Neural progenitor cell (in vitro differentiated cells): ENCODE data around the gene TMEM161B. TPM values are rescaled to one million over a fixed set of nuclear protein-coding genes. Genes with fewer than 3 reads are reported as not detected.
"Not testable (repeated sequence)": the region's sequence is repeated elsewhere in the genome, so short reads cannot be mapped to it uniquely, and the experiment has no call there.

Experiments used
- DNase-seq: peaks from one replicate; pipeline ENCODE4 v3.0.0-alpha.2; 2016; ENCODE audit warnings: low spot score
- H2AFZ ChIP-seq: fragments of 200-600 bp; sonication (generic); replicated peaks from 2 replicates; pipeline ENCODE4 v1.6.1; 2016; ENCODE audit warnings: antibody characterized with exemption
- H3F3A ChIP-seq: fragments of 200-600 bp; sonication (generic); 2 replicates; pipeline ENCODE4 v1.6.1; 2016; ENCODE audit warnings: antibody characterized with exemption, low read depth
- H3K27ac ChIP-seq: fragments of 200-600 bp; sonication (generic); 2 replicates; pipeline ENCODE4 v1.5.1; 2016; ENCODE audit warnings: mild to moderate bottlenecking
- H3K27me3 ChIP-seq: fragments of 200-600 bp; sonication (generic); 2 replicates; pipeline ENCODE4 v1.6.1; 2016; ENCODE audit warnings: mild to moderate bottlenecking, moderate library complexity
- H3K36me3 ChIP-seq: fragments of 200-600 bp; sonication (generic); 2 replicates; pipeline ENCODE4 v1.5.1; 2016
- H3K4me1 ChIP-seq: fragments of 200-600 bp; sonication (generic); 2 replicates; pipeline ENCODE4 v1.6.1; 2016; ENCODE audit warnings: mixed run types
- H3K4me2 ChIP-seq: fragments of 200-600 bp; sonication (generic); 2 replicates; pipeline ENCODE4 v1.6.1; 2016
- H3K4me3 ChIP-seq: fragments of 200-600 bp; sonication (generic); 2 replicates; pipeline ENCODE4 v1.5.1; 2016
- H3K79me2 ChIP-seq: fragments of 200-600 bp; sonication (generic); 2 replicates; pipeline ENCODE4 v1.6.1; 2016; ENCODE audit warnings: low read depth
- H3K9ac ChIP-seq: fragments of 200-600 bp; sonication (generic); 2 replicates; pipeline ENCODE4 v1.6.1; 2016
- H3K9me3 ChIP-seq: fragments of 200-600 bp; sonication (generic); 2 replicates; pipeline ENCODE4 v1.5.1; 2016; ENCODE audit warnings: low read depth
- H4K20me1 ChIP-seq: fragments of 200-600 bp; sonication (generic); 2 replicates; pipeline ENCODE4 v1.6.1; 2016; ENCODE audit warnings: low read depth
- H3K27ac Mint-ChIP-seq: 3 replicates; pipeline ENCODE4 v1.8.0; 2021; ENCODE audit warnings: mixed read lengths
- H3K27me3 Mint-ChIP-seq: 2 replicates; pipeline ENCODE4 v1.8.0; 2022; ENCODE audit warnings: low read depth, mild to moderate bottlenecking, inconsistent platforms, moderate library complexity, mixed read lengths; ENCODE audit not compliant: insufficient read depth
- H3K36me3 Mint-ChIP-seq: 3 replicates; pipeline ENCODE4 v1.8.0; 2021; ENCODE audit warnings: mixed read lengths
- H3K4me1 Mint-ChIP-seq: 3 replicates; pipeline ENCODE4 v1.8.0; 2021; ENCODE audit warnings: mixed read lengths
- H3K4me3 Mint-ChIP-seq: 3 replicates; pipeline ENCODE4 v1.8.0; 2021; ENCODE audit warnings: mild to moderate bottlenecking, moderate library complexity, mixed read lengths
- H3K9me3 Mint-ChIP-seq: 3 replicates; pipeline ENCODE4 v1.8.0; 2020; ENCODE audit warnings: mixed read lengths
- EZH2 ChIP-seq: fragments of 200-600 bp; sonication (generic); IDR thresholded peaks from 2 replicates; pipeline ENCODE4 v1.6.1; 2017; ENCODE audit warnings: antibody characterized with exemption, mild to moderate bottlenecking, moderate library complexity
- EZH2phosphoT487 ChIP-seq: fragments of 200-600 bp; sonication (generic); IDR thresholded peaks from 2 replicates; pipeline ENCODE4 v1.6.1; 2017; ENCODE audit warnings: antibody characterized with exemption
- total RNA-seq: library from RNA; depleted of rRNA; stranded (reverse); fragments of >200 nt; gene quantifications from 2 replicates; pipeline ENCODE4 v1.2.3, GENCODE V29; 2015; ENCODE audit warnings: low replicate concordance
- TF ChIP-seq, protein P1 (sequence below): fragments of 200-600 bp; sonication (generic); IDR thresholded peaks from 2 replicates; pipeline ENCODE4 v1.5.1; 2017; ENCODE audit warnings: antibody characterized with exemption, mild to moderate bottlenecking

Gene TMEM161B
- total RNA-seq, 1 donor from 2014 or later: 46.1 TPM

GRCh38 chr5:88245893-88246244 is 22.8 kb downstream of the TMEM161B start:
- no peaks in the 10 kb centered on the region for H3K36me3 ChIP-seq
- Mint-ChIP-seq H3K27me3 (no peaks in the 10 kb centered on the region), H3K9me3 (peaks cover 6% of the 10 kb centered on the region), H3K36me3 (peaks cover 8% of the 10 kb centered on the region), H3K27ac (no peak overlapping the region), H3K4me1 (peaks cover 3% of the 10 kb centered on the region), H3K4me3 (no peak overlapping the region)
- no peak overlapping the region for H3K4me2 ChIP-seq
- peaks cover 14% of the 10 kb centered on the region for H3F3A ChIP-seq
- TF ChIP-seq EZH2: no peak
- no peak for TF ChIP-seq EZH2phosphoT487
- TF ChIP-seq, protein P1, sequence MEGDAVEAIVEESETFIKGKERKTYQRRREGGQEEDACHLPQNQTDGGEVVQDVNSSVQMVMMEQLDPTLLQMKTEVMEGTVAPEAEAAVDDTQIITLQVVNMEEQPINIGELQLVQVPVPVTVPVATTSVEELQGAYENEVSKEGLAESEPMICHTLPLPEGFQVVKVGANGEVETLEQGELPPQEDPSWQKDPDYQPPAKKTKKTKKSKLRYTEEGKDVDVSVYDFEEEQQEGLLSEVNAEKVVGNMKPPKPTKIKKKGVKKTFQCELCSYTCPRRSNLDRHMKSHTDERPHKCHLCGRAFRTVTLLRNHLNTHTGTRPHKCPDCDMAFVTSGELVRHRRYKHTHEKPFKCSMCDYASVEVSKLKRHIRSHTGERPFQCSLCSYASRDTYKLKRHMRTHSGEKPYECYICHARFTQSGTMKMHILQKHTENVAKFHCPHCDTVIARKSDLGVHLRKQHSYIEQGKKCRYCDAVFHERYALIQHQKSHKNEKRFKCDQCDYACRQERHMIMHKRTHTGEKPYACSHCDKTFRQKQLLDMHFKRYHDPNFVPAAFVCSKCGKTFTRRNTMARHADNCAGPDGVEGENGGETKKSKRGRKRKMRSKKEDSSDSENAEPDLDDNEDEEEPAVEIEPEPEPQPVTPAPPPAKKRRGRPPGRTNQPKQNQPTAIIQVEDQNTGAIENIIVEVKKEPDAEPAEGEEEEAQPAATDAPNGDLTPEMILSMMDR: no peak
- no peak for DNase-seq
- H3K27me3 ChIP-seq: no peaks in the 10 kb centered on the region
- no peak overlapping the region for H3K9ac ChIP-seq
- no peaks in the 10 kb centered on the region for H3K9me3 ChIP-seq
- no peak overlapping the region for H3K4me3 ChIP-seq
- H4K20me1 ChIP-seq: no peaks in the 10 kb centered on the region
- peaks cover 28% of the 10 kb centered on the region for H3K4me1 ChIP-seq
- no peak overlapping the region for H2AFZ ChIP-seq
- no peak overlapping the region for H3K27ac ChIP-seq
- H3K79me2 ChIP-seq: peaks cover 93% of the 10 kb centered on the region

DNA sequence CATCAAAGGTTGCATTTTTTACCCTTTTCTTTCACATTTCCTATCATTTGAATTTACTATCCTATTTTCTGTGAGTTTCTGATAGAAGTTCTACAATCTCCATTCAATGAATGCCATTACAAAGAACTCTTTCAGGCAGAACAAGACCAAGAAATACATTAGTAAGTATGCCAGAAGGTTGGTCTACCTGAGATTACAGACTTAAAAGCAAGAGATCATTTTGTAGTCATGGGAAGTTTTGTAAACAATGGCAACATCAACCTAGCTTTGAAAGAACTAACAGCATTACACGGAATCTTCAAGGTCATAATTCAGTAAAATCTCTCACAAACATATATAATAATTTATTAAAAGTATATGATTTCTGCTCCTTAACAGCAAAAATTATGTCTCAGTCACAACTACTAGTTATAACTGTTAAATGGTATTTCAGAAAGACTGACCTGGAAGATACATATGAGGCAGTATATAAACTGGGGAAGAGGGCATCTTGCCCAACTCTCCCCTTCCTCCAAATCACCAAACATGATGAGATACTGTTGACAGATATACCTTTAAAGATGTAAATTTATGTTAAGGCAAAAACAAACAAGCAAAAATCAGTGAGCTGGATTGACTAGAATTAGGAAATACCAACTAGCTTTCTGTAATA is 23.3 kb downstream of the TMEM161B start:
- Histone ChIP-seq H3K27me3 (no peaks in the 10 kb centered on the region), H3K9me3 (no peaks in the 10 kb centered on the region), H3K79me2 (peaks cover 87% of the 10 kb centered on the region), H3K9ac (no peak overlapping the region), H4K20me1 (no peaks in the 10 kb centered on the region), H3K27ac (no peak overlapping the region), H3K4me1 (peaks cover 28% of the 10 kb centered on the region), H3K4me2 (no peak overlapping the region), H3K4me3 (no peak overlapping the region), H3F3A (peaks cover 14% of the 10 kb centered on the region), H2AFZ (no peak overlapping the region), H3K36me3 (no peaks in the 10 kb centered on the region)
- TF ChIP-seq, protein P1: no peak
- TF ChIP-seq EZH2 (no peak), EZH2phosphoT487 (no peak)
- no peak for DNase-seq
- Mint-ChIP-seq H3K27ac (no peak overlapping the region), H3K27me3 (no peaks in the 10 kb centered on the region), H3K36me3 (peaks cover 4% of the 10 kb centered on the region), H3K4me1 (peaks cover 3% of the 10 kb centered on the region), H3K9me3 (peaks cover 6% of the 10 kb centered on the region), H3K4me3 (no peak overlapping the region)

DNA sequence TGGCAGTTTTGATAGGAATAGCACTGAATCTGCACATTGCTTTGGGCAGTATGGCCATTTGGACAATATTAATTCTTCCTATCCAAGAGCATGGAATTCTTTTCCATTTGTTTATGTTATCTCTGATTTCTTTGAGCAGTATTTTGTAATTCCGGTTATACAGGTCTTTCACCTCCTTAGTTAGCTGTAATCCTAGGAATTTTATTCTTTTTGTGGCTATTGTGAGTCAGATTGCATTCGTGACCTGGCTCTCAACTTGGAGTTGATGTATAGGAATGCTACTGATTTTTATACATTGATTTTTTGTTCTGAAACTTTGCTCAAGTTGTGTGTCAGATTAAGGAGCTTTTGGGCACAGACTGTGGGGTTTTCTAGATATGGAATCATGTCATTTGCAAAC is 24.0 kb downstream of the TMEM161B start:
- H3K9ac ChIP-seq: no peak overlapping the region
- H3K27me3 Mint-ChIP-seq: no peaks in the 10 kb centered on the region
- H3K36me3 ChIP-seq: no peaks in the 10 kb centered on the region
- H3K9me3 Mint-ChIP-seq: peaks cover 6% of the 10 kb centered on the region
- peaks cover 3% of the 10 kb centered on the region for H3K4me1 Mint-ChIP-seq
- no peak overlapping the region for H3K27ac Mint-ChIP-seq
- H3K27me3 ChIP-seq: no peaks in the 10 kb centered on the region
- no peak for DNase-seq
- no peak overlapping the region for H3K4me2 ChIP-seq
- peaks cover 4% of the 10 kb centered on the region for H3K36me3 Mint-ChIP-seq
- H3K4me3 Mint-ChIP-seq: no peak overlapping the region
- H2AFZ ChIP-seq: no peak overlapping the region
- TF ChIP-seq, protein P1: no peak
- TF ChIP-seq EZH2phosphoT487 (no peak), EZH2 (no peak)
- H3K4me3 ChIP-seq: no peak overlapping the region
- H3F3A ChIP-seq: peaks cover 14% of the 10 kb centered on the region
- no peak overlapping the region for H3K27ac ChIP-seq
- peaks cover 81% of the 10 kb centered on the region for H3K79me2 ChIP-seq
- H3K4me1 ChIP-seq: peaks cover 28% of the 10 kb centered on the region
- H3K9me3 ChIP-seq: no peaks in the 10 kb centered on the region
- H4K20me1 ChIP-seq: peaks cover under 1% of the 10 kb centered on the region

DNA sequence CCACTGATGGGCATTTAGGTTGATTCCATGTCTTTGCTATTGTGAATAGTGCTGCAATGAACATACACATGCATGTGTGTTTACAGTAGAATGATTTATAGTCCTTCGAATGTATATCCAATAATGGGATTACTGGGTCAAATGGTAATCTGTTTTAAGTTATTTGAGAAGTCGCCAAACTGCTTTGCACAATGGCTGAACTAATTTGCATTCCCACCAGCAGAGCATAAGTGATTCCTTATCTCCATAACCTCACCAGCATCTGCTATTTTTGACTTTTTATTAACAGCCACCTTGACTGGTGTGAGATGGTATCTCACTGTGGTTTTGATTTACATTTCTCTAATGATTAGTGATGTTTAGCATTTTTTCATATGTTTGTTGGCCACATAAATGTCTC is 25.2 kb downstream of the TMEM161B start:
- peaks cover 80% of the 10 kb centered on the region for H3K79me2 ChIP-seq
- peaks cover 28% of the 10 kb centered on the region for H3K4me1 ChIP-seq
- H3F3A ChIP-seq, DNase-seq, H2AFZ ChIP-seq, H3K36me3 Mint-ChIP-seq, H3K27me3 ChIP-seq, H3K9ac ChIP-seq, H3K27ac ChIP-seq, H3K4me3 ChIP-seq, H3K9me3 Mint-ChIP-seq, H3K27me3 Mint-ChIP-seq, H3K27ac Mint-ChIP-seq, H4K20me1 ChIP-seq, H3K4me1 Mint-ChIP-seq, H3K4me2 ChIP-seq, H3K9me3 ChIP-seq, H3K36me3 ChIP-seq, H3K4me3 Mint-ChIP-seq: not testable (repeated sequence)
